Muscle of leg (tissue), 16 donors: ENCODE results near the gene KLF18. TPM values are rescaled to one million over a fixed set of nuclear protein-coding genes. Genes with fewer than 3 reads are reported as not detected.

Experiments used
- DNase-seq: peaks from one replicate; pipeline ENCODE4 v3.0.0; 2013
- H3K27ac ChIP-seq: one replicate; pipeline ENCODE4 v1.5.1; 2013; ENCODE audit warnings: mild to moderate bottlenecking, low read length, control low read depth
- H3K27me3 ChIP-seq: one replicate; pipeline ENCODE4 v1.6.1; 2013; ENCODE audit warnings: low read length; ENCODE audit not compliant: control insufficient read depth, insufficient read depth
- H3K36me3 ChIP-seq: one replicate; pipeline ENCODE4 v1.6.1; 2013; ENCODE audit warnings: low read length; ENCODE audit not compliant: control insufficient read depth, insufficient read depth
- H3K4me1 ChIP-seq: one replicate; pipeline ENCODE4 v1.6.1; 2013; ENCODE audit warnings: low read length; ENCODE audit not compliant: control insufficient read depth, insufficient read depth
- H3K4me3 ChIP-seq: one replicate; pipeline ENCODE4 v1.5.1; 2013; ENCODE audit warnings: low read length, control low read depth
- H3K9me3 ChIP-seq: replicated peaks from 2 replicates; pipeline ENCODE4 v1.6.1; 2013; ENCODE audit warnings: low read depth, low read length; ENCODE audit not compliant: control insufficient read depth
- WGBS: methylation state at CpG from one replicate; pipeline ENCODE4 v1.1.5; 2013; ENCODE audit warnings: missing lambda C conversion rate; ENCODE audit not compliant: insufficient coverage; 5-methylcytosine and 5-hydroxymethylcytosine counted together
- long read RNA-seq, 11 donors: transcript quantifications; one replicate each; lab custom pipeline, GENCODE V29; 2026
- polyA plus RNA-seq, 8 donors: library from polyadenylated mRNA; unstranded; fragments of 120-200 nt; gene quantifications; one replicate each; pipeline versions ENCODE4 v1.2.1 to v1.2.3, GENCODE V29; 2013; ENCODE audit warnings: inconsistent platforms in 1 of 8, low replicate concordance in 1 of 8; ENCODE audit not compliant: insufficient read length in 8 of 8, insufficient read depth in 1 of 8
- total RNA-seq: library from RNA; stranded (reverse); fragments of 120-200 nt; gene quantifications from one replicate; pipeline ENCODE4 v1.2.4, GENCODE V29; 2013

The KLF18 gene
- total RNA-seq (not detected), polyA plus RNA-seq (not detected)
- long read RNA-seq, donor 1, result 0 reads
- long read RNA-seq, donor 2, result 0 reads
- long read RNA-seq, donor 3, result 0 reads
- long read RNA-seq, donor 4, result 0 reads
- long read RNA-seq, donor 5, result 0 reads
- long read RNA-seq, donor 6, result 0 reads
- long read RNA-seq, donor 7, result 0 reads
- long read RNA-seq, donor 8, result 0 reads
- long read RNA-seq, donor 9, result 0 reads
- long read RNA-seq, donor 10, result 0 reads
- long read RNA-seq, donor 11, result 0 reads

DNA sequence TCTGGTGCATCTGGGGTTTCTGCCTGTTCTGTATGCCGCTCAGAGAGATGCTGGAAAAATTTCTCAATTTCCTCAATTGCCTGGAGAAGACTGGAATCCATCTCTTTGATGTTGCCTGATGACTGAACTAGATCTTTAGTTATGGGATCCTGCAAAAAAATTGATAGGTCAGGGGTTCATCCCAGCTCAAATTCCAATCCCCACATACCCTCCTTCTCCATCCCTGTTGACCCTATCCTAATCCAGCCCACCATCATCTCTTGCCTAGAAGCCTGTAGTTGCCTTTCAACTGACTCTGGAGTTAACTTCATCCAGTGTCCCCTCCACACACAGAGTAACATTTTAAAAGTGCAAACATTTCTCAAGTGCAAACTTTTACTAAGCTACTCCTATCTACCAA, at the start of gene KLF18:
TSS of gene KLF18 (minus strand) at position 101 of the 400 bp plus-strand sequence. CDS start at position 101, 0 bp downstream.
- WGBS, result no CpG with 5 or more reads among the region's 1 CpG
- DNase-seq, result no peak
- Histone ChIP-seq H3K9me3 (peaks cover 10% of the 10 kb centered on the region), H3K27me3 (peaks cover under 1% of the 10 kb centered on the region), H3K4me3 (no peak within 1 kb of the TSS), H3K27ac (no peak within 1 kb of the TSS), H3K36me3 (no peaks in the 10 kb centered on the region), H3K4me1 (no peaks in the 10 kb centered on the region)

DNA sequence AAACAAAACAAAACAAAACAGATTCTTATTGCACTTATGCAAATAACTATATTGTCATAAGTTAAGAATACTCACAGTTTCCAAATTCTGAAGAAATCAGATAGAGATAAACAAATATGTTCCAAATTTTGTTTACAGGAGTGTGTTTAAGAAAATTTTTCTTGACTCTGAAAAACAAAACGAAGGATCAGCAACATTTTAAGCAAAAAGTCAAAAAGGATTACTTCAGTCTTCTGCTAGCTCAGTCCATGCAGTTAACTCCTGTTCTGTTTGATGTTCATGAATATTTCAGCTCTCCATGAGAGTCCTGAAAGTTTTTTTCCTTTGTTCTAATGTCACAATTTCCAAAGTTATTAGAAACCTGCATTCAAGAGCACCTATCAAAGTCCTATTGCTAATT, 33.2 kb upstream of the KLF18 start:
- WGBS, result no CpG with 5 or more reads among the region's 1 CpG
- H3K9me3 ChIP-seq, result peaks cover 3% of the 10 kb centered on the region
- H3K4me3 ChIP-seq, result no peak overlapping the region
- DNase-seq, result no peak
- H3K27me3 ChIP-seq, result peaks cover 3% of the 10 kb centered on the region
- no peak overlapping the region for H3K27ac ChIP-seq
- H3K36me3 ChIP-seq, result no peaks in the 10 kb centered on the region
- no peaks in the 10 kb centered on the region for H3K4me1 ChIP-seq

GRCh38 chr1:44170281-44170823, 28.9 kb upstream of the KLF18 start:
- Histone ChIP-seq H3K27me3 (peaks cover 3% of the 10 kb centered on the region), H3K4me3 (no peak overlapping the region), H3K36me3 (no peaks in the 10 kb centered on the region), H3K9me3 (peaks cover 5% of the 10 kb centered on the region), H3K27ac (no peak overlapping the region), H3K4me1 (no peaks in the 10 kb centered on the region)
- 89% methylated on average over 2 of the region's 3 CpGs for WGBS
- DNase-seq, result no peak

- WGBS, result 89% methylated on average over 5 of the region's 5 CpGs
- Histone ChIP-seq H3K4me3 (no peak overlapping the region), H3K36me3 (no peaks in the 10 kb centered on the region), H3K27me3 (peaks cover 3% of the 10 kb centered on the region), H3K9me3 (peaks cover 2% of the 10 kb centered on the region), H3K27ac (no peak overlapping the region), H3K4me1 (no peaks in the 10 kb centered on the region)
- no peak for DNase-seq
Observed at GRCh38 chr1:44168520-44169098, 27.2 kb upstream of the KLF18 start.

DNA sequence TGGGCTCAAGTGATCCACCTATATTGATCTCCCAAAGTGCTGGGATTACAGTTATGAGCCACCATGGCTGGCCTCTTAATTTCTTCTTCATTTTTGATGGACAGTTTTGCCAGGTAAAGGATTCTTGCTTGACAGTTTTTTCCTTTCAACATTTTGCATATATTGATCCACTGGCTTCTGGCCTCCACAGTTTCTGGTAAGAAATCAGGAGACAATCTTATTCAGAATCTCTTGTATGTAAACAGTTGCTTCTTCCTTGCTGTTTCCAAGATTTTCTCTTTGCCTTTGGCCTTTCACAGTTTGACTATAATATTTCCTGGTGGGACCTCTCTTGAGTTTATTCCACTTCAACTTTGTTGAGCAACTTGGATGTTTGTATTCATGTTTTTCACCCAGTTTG, 20.1 kb upstream of the KLF18 start:
- DNase-seq, result no peak
- no peak overlapping the region for H3K4me3 ChIP-seq
- H3K9me3 ChIP-seq, result no peaks in the 10 kb centered on the region

DNA sequence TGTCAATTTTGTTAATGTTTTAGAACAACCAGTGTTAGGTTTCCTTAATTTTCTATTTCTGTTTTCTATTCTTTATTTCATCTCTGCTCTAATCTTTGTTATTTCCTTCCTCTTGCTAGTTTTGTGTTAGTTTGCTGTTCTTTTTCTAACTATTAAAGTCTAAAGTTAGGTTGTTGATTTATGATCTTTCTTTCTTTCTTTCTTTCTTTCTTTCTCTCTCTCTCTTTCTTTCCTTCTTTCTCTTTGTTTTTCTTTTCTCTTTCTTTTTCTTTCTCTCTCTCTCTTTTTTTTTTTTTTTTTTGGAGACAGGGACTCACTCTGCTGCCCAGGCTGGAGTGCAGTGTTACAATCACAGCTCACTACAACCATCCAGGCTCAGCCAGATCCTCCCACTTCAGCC, 17.4 kb upstream of the KLF18 start:
- no peaks in the 10 kb centered on the region for H3K27me3 ChIP-seq
- H3K9me3 ChIP-seq, result no peaks in the 10 kb centered on the region
- H3K27ac ChIP-seq, result no peak overlapping the region
- no peak overlapping the region for H3K4me3 ChIP-seq
- no peaks in the 10 kb centered on the region for H3K36me3 ChIP-seq
- H3K4me1 ChIP-seq, result no peaks in the 10 kb centered on the region
- DNase-seq, result no peak

More for the DNA sequence above, 20.1 kb upstream of the KLF18 start:
- H3K27me3 ChIP-seq, result no peaks in the 10 kb centered on the region
- no peaks in the 10 kb centered on the region for H3K36me3 ChIP-seq
- H3K27ac ChIP-seq, result no peak overlapping the region
- no peaks in the 10 kb centered on the region for H3K4me1 ChIP-seq

DNA sequence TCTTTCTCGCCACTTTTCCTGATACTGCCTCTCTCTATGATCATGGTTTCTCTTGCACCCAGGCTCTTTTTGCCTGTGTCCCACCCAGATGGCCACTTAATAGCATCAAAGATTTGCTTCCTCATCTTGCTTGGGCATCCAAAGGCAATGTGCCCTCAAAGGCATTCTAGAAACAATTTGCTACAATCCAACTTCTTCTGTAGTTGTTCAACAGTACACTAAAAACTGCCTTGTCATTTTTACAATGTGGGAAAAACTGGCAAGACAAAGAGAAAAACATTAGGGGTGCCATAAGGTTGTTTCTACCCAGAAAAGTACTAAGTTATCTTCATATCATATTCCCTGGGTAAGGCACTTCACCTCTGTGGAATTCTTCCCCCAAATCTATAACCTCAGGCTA, 16.5 kb upstream of the KLF18 start:
- H3K4me1 ChIP-seq, result no peaks in the 10 kb centered on the region
- no peaks in the 10 kb centered on the region for H3K36me3 ChIP-seq
- no peak overlapping the region for H3K4me3 ChIP-seq
- WGBS, result 80% methylated on average over 1 of the region's 1 CpG
- H3K9me3 ChIP-seq, result no peaks in the 10 kb centered on the region
- H3K27me3 ChIP-seq, result no peaks in the 10 kb centered on the region
- no peak for DNase-seq
- H3K27ac ChIP-seq, result no peak overlapping the region

DNA sequence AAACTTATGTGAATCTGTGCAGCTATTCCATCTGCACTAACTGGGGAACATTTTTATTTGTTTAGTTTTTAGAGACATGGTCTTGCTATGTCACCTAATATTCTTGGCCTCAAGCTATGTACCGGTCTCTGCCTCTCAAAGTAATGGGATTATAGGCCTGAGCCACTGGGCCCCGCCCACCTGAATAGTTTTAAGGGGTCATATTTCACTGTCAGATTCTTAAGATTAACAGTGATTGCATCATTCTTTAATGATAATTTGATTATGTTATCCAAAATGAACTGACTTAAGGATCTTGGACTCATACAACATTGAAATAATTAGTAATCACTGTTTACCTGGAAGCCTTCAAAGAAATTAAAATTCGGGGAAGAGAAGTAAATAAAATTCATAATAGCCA, 12.6 kb upstream of the KLF18 start:
- DNase-seq, result no peak
- Histone ChIP-seq H3K4me1 (no peaks in the 10 kb centered on the region), H3K9me3 (no peaks in the 10 kb centered on the region), H3K4me3 (no peak overlapping the region), H3K27ac (no peak overlapping the region), H3K36me3 (no peaks in the 10 kb centered on the region), H3K27me3 (peaks cover 2% of the 10 kb centered on the region)
- WGBS, result 75% methylated on average over 1 of the region's 3 CpGs

- no CpG with 5 or more reads among the region's 1 CpG for WGBS
- DNase-seq, result no peak
Observed at GRCh38 chr1:44152692-44153091, 11.3 kb upstream of the KLF18 start.

DNA sequence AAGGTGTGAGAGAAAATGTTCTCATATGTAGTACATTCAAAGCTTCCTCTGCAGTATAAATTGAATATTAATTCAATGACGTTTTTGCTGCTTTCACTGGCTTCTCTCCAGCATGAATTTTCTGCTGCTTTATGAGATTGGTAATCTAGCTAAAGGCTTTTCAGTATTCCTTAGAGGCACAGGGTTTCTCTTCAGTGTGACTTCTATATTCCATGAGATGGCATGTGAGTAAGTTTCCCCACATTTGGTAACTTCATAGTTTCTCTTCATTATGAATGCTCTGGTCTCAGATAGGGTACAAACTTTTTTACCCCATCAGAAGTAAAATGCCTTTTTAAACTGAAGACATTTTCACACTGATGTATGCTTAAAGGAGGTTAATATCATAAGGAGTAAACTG, 10.4 kb upstream of the KLF18 start:
- WGBS, result no CpG with 5 or more reads among the region's 1 CpG
- H3K36me3 ChIP-seq, result no peaks in the 10 kb centered on the region
- H3K4me1 ChIP-seq, result no peaks in the 10 kb centered on the region
- no peak overlapping the region for H3K4me3 ChIP-seq
- peak; percentile 5 for DNase-seq
- no peak overlapping the region for H3K27ac ChIP-seq
- no peaks in the 10 kb centered on the region for H3K9me3 ChIP-seq
- H3K27me3 ChIP-seq, result peaks cover 4% of the 10 kb centered on the region

More at GRCh38 chr1:44152692-44153091, 11.3 kb upstream of the KLF18 start:
- H3K9me3 ChIP-seq, result no peaks in the 10 kb centered on the region
- H3K4me1 ChIP-seq, result no peaks in the 10 kb centered on the region
- no peak overlapping the region for H3K4me3 ChIP-seq
- peaks cover 4% of the 10 kb centered on the region for H3K27me3 ChIP-seq
- H3K36me3 ChIP-seq, result no peaks in the 10 kb centered on the region
- H3K27ac ChIP-seq, result no peak overlapping the region
